ENCODE data around the gene YEATS4. TPM values are rescaled to one million over a fixed set of nuclear protein-coding genes. Genes with fewer than 3 reads are reported as not detected.

YEATS4 gene
- total and polyA plus RNA-seq, 4 donors = 12.0 to 15.0 (median 14.1) TPM

GRCh38 chr12:69343885-69344612 lies 15.5 kb upstream of the YEATS4 start:
- no peaks in the 10 kb centered on the region for H3K36me3 ChIP-seq (ENCODE audit: control insufficient read depth in 4 of 4, insufficient read depth in 4 of 4, low read length in 4 of 4)
- H3K4me3 ChIP-seq = no peak overlapping the region
- H3K9me3 ChIP-seq (ENCODE audit: control insufficient read depth in 4 of 4, insufficient read depth in 3 of 4, low read length in 3 of 4) = no peaks in the 10 kb centered on the region
- WGBS, 2 donors = 49 to 59% methylated on average over 3 of the region's 3 CpGs
- H3K9ac ChIP-seq (ENCODE audit: insufficient read depth in 1 of 2, low read length in 2 of 2) = no peak overlapping the region
- H3K4me1 ChIP-seq (ENCODE audit: control insufficient read depth in 5 of 5, insufficient read depth in 5 of 5, low read length in 5 of 5) = peaks cover 0 to 5% (median 0%) of the 10 kb centered on the region in 5 donors
- ATAC-seq (ENCODE audit: insufficient read depth, low FRiP score) (no peak), DNase-seq (no peak)
- TF ChIP-seq, protein P1, sequence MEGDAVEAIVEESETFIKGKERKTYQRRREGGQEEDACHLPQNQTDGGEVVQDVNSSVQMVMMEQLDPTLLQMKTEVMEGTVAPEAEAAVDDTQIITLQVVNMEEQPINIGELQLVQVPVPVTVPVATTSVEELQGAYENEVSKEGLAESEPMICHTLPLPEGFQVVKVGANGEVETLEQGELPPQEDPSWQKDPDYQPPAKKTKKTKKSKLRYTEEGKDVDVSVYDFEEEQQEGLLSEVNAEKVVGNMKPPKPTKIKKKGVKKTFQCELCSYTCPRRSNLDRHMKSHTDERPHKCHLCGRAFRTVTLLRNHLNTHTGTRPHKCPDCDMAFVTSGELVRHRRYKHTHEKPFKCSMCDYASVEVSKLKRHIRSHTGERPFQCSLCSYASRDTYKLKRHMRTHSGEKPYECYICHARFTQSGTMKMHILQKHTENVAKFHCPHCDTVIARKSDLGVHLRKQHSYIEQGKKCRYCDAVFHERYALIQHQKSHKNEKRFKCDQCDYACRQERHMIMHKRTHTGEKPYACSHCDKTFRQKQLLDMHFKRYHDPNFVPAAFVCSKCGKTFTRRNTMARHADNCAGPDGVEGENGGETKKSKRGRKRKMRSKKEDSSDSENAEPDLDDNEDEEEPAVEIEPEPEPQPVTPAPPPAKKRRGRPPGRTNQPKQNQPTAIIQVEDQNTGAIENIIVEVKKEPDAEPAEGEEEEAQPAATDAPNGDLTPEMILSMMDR (IDR thresholded peaks at IDR 0.05; ENCODE audit: control extremely low read depth, extremely low read depth) = no peak
- H3K27me3 ChIP-seq (ENCODE audit: control insufficient read depth in 3 of 3, insufficient read depth in 3 of 3, low read length in 2 of 3) = no peaks in the 10 kb centered on the region
- no peak overlapping the region for H3K27ac ChIP-seq (ENCODE audit: low read depth in 1 of 2, low read length in 1 of 2)

DNA sequence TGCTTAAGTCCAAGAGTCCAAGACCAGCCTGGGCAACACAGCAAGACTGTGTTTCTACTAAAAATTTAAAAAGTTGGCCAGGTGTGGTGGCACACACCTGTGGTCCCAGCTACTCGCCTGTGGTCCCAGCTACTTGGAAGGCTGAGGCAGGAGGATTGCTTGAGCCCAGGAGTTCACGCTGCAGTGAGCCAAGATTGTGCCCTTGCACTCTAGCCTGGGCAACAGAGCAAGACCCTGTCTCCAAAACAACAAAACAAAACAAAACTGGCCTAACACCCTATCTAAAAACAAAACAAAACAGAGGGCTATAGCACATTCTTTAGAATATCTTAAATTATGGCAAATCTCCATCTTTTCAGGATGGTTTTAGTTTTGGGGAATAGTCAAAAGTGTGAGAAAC lies 14.5 kb upstream of the YEATS4 start:
- H3K27ac ChIP-seq (ENCODE audit: low read depth in 1 of 2, low read length in 1 of 2) = no peak overlapping the region
- ATAC-seq (ENCODE audit: insufficient read depth, low FRiP score) (no peak), DNase-seq (no peak)
- TF ChIP-seq, protein P1 (IDR thresholded peaks at IDR 0.05; ENCODE audit: control extremely low read depth, extremely low read depth) = no peak
- no peak overlapping the region for H3K9ac ChIP-seq (ENCODE audit: insufficient read depth in 1 of 2, low read length in 2 of 2)
- no peaks in the 10 kb centered on the region for H3K36me3 ChIP-seq (ENCODE audit: control insufficient read depth in 4 of 4, insufficient read depth in 4 of 4, low read length in 4 of 4)
- no peak overlapping the region for H3K4me3 ChIP-seq
- WGBS, 2 donors = 95 to 98% methylated on average over 2 of the region's 2 CpGs
- peaks cover 0 to 5% (median 0%) of the 10 kb centered on the region in 5 donors for H3K4me1 ChIP-seq (ENCODE audit: control insufficient read depth in 5 of 5, insufficient read depth in 5 of 5, low read length in 5 of 5)
- H3K9me3 ChIP-seq (ENCODE audit: control insufficient read depth in 4 of 4, insufficient read depth in 3 of 4, low read length in 3 of 4) = no peaks in the 10 kb centered on the region
- H3K27me3 ChIP-seq (ENCODE audit: control insufficient read depth in 3 of 3, insufficient read depth in 3 of 3, low read length in 2 of 3) = no peaks in the 10 kb centered on the region

DNA sequence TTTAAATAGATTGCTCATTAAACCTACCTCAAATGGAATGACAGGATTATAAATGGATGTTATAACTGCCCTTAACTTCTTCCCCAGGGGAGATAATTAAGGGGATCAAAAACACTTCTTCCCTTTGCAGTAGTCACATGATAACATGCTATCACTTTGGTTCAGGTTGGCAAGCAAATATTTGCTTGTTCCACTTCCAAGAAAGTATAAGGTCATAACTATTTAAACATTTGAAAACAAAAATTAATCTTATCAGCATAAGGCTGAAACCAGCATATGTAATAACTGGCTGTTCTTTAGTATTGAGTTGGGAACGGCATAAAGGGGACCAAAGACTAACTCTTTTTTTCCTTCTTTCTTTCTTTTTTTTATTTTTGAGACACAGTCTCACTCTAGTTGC lies 13.8 kb upstream of the YEATS4 start:
- no peak for ATAC-seq (ENCODE audit: insufficient read depth, low FRiP score)
- Histone ChIP-seq H3K27me3 (ENCODE audit: control insufficient read depth in 3 of 3, insufficient read depth in 3 of 3, low read length in 2 of 3) (no peaks in the 10 kb centered on the region), H3K4me1 (ENCODE audit: control insufficient read depth in 5 of 5, insufficient read depth in 5 of 5, low read length in 5 of 5) (peaks cover 0 to 5% (median 0%) of the 10 kb centered on the region in 5 donors), H3K36me3 (ENCODE audit: control insufficient read depth in 4 of 4, insufficient read depth in 4 of 4, low read length in 4 of 4) (no peaks in the 10 kb centered on the region), H3K27ac (ENCODE audit: low read depth in 1 of 2, low read length in 1 of 2) (no peak overlapping the region), H3K4me3 (no peak overlapping the region), H3K9ac (ENCODE audit: insufficient read depth in 1 of 2, low read length in 2 of 2) (no peak overlapping the region), H3K9me3 (ENCODE audit: control insufficient read depth in 4 of 4, insufficient read depth in 3 of 4, low read length in 3 of 4) (no peaks in the 10 kb centered on the region)
- WGBS, 2 donors = 64 to 89% methylated on average over 1 of the region's 1 CpG
- TF ChIP-seq, protein P1 (IDR thresholded peaks at IDR 0.05; ENCODE audit: control extremely low read depth, extremely low read depth) = no peak
- no peak for DNase-seq

All from lung (tissue), 12 donors.